ENCODE measurements around the gene WWOX.
"Not testable (repeated sequence)": the region's sequence is repeated elsewhere in the genome, so short reads cannot be mapped to it uniquely, and the experiment has no call there.

WWOX gene

GRCh38 chr16:79050063-79050462 is 950.6 kb downstream of the WWOX start:
- no peak for DNase-seq (ENCODE audit: low read depth)
- no peak overlapping the region for H3K4me3 ChIP-seq (ENCODE audit: low read depth, low read length)
- TF ChIP-seq MYC (IDR thresholded peaks at IDR 0.05; ENCODE audit: low read depth, low read length) (no peak), POLR2A (IDR thresholded peaks at IDR 0.05; ENCODE audit: extremely low read depth, insufficient read length) (no peak)
- TF ChIP-seq, protein P1, sequence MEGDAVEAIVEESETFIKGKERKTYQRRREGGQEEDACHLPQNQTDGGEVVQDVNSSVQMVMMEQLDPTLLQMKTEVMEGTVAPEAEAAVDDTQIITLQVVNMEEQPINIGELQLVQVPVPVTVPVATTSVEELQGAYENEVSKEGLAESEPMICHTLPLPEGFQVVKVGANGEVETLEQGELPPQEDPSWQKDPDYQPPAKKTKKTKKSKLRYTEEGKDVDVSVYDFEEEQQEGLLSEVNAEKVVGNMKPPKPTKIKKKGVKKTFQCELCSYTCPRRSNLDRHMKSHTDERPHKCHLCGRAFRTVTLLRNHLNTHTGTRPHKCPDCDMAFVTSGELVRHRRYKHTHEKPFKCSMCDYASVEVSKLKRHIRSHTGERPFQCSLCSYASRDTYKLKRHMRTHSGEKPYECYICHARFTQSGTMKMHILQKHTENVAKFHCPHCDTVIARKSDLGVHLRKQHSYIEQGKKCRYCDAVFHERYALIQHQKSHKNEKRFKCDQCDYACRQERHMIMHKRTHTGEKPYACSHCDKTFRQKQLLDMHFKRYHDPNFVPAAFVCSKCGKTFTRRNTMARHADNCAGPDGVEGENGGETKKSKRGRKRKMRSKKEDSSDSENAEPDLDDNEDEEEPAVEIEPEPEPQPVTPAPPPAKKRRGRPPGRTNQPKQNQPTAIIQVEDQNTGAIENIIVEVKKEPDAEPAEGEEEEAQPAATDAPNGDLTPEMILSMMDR (IDR thresholded peaks at IDR 0.05; ENCODE audit: low read depth, low read length), result no peak
- TF ChIP-seq, protein P2, sequence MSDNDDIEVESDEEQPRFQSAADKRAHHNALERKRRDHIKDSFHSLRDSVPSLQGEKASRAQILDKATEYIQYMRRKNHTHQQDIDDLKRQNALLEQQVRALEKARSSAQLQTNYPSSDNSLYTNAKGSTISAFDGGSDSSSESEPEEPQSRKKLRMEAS (IDR thresholded peaks at IDR 0.05; ENCODE audit: low read depth, low read length), result no peak

DNA sequence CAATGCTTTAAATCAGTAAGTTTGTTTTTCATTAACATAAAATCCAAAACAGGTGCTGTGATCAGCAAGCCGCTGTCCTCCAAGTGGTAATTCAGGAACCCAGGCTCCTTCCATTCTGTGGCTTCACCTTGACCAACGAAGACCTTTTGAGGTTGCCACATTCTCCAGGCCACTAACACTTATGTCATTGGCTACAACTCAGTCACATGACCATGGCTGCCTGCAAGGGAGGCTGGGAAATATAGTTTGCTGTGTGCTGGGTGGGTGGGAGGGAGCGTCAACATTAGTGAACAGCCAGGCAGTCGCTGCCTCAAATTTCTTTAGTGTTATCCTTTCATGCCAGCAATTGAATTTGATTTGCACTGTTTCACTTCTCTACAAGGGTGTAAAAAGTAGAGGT is 951.9 kb downstream of the WWOX start:
- no peak overlapping the region for H3K4me3 ChIP-seq (ENCODE audit: low read depth, low read length)
- TF ChIP-seq, protein P2 (IDR thresholded peaks at IDR 0.05; ENCODE audit: low read depth, low read length), result no peak
- TF ChIP-seq MYC (IDR thresholded peaks at IDR 0.05; ENCODE audit: low read depth, low read length) (no peak), POLR2A (IDR thresholded peaks at IDR 0.05; ENCODE audit: extremely low read depth, insufficient read length) (no peak)
- TF ChIP-seq, protein P1 (IDR thresholded peaks at IDR 0.05; ENCODE audit: low read depth, low read length), result no peak
- no peak for DNase-seq (ENCODE audit: low read depth)

DNA sequence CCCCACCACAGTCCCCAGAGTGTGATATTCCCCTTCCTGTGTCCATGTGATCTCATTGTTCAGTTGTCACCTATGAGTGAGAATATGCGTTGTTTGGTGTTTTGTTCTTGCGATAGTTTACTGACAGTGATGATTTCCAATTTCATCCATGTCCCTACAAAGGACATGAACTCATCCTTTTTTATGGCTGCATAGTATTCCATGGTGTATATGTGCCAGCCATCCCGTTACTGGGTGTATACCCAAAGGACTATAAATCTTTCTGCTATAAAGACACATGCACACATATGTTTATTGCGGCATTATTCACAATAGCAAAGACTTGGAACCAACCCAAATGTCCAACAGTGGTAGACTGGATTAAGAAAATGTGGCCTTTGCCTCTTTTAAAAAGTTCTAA is 952.7 kb downstream of the WWOX start:
- not testable (repeated sequence) for DNase-seq (ENCODE audit: low read depth); H3K4me3 ChIP-seq (ENCODE audit: low read depth, low read length)

DNA sequence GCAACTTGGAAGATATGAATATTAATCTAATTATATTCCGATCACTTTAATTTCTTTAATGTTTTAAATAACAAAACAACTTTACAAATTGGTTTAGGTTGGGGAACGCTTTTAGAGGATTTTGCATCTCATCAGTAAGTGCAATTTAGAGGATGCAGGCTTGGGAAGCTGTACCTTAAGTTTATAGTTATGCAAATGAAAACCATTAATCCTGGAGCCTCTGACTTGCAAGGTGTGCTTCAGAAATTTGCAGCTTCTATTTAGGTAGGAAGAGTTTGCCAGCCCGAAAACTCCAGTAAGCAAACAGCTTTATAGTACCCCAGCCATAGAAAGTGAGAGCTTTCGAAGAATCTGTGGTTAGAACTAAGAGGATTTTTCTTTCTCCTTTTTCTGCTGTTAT is 954.1 kb downstream of the WWOX start:
- TF ChIP-seq, protein P2 (IDR thresholded peaks at IDR 0.05; ENCODE audit: low read depth, low read length), result no peak
- TF ChIP-seq MYC (IDR thresholded peaks at IDR 0.05; ENCODE audit: low read depth, low read length) (no peak), POLR2A (IDR thresholded peaks at IDR 0.05; ENCODE audit: extremely low read depth, insufficient read length) (no peak)
- TF ChIP-seq, protein P1 (IDR thresholded peaks at IDR 0.05; ENCODE audit: low read depth, low read length), result no peak
- DNase-seq (ENCODE audit: low read depth), result no peak
- H3K4me3 ChIP-seq (ENCODE audit: low read depth, low read length), result no peak overlapping the region

- TF ChIP-seq MYC (IDR thresholded peaks at IDR 0.05; ENCODE audit: low read depth, low read length), result no peak
- TF ChIP-seq, protein P1 (IDR thresholded peaks at IDR 0.05; ENCODE audit: low read depth, low read length), result no peak
- TF ChIP-seq, protein P2 (IDR thresholded peaks at IDR 0.05; ENCODE audit: low read depth, low read length), result no peak
- no peak for TF ChIP-seq POLR2A (IDR thresholded peaks at IDR 0.05; ENCODE audit: extremely low read depth, insufficient read length)
- no peak for DNase-seq (ENCODE audit: low read depth)
- H3K4me3 ChIP-seq (ENCODE audit: low read depth, low read length), result no peak overlapping the region
Measured at GRCh38 chr16:79054211-79054984, 954.9 kb downstream of the WWOX start.

- DNase-seq (ENCODE audit: low read depth), result no peak
- TF ChIP-seq MYC (IDR thresholded peaks at IDR 0.05; ENCODE audit: low read depth, low read length), result no peak
- TF ChIP-seq, protein P1 (IDR thresholded peaks at IDR 0.05; ENCODE audit: low read depth, low read length), result no peak
- TF ChIP-seq, protein P2 (IDR thresholded peaks at IDR 0.05; ENCODE audit: low read depth, low read length), result no peak
- TF ChIP-seq POLR2A (IDR thresholded peaks at IDR 0.05; ENCODE audit: extremely low read depth, insufficient read length), result no peak
- H3K4me3 ChIP-seq (ENCODE audit: low read depth, low read length), result no peak overlapping the region
Measured at GRCh38 chr16:79055251-79055970, 956.0 kb downstream of the WWOX start.

Data from NB4 (cell line).